Hepatocyte (in vitro differentiated cells): Measurements from ENCODE around the gene MAST4. TPM values are rescaled to one million over a fixed set of nuclear protein-coding genes. Genes with fewer than 3 reads are reported as not detected.

ENCODE experiments used
- DNase-seq: peaks from one replicate; pipeline ENCODE4 v3.0.0-alpha.2; 2016; ENCODE audit warnings: low spot score
- H2AFZ ChIP-seq: fragments of 200-600 bp; sonication (generic); 2 replicates; pipeline ENCODE4 v1.6.0; 2016; ENCODE audit warnings: antibody characterized with exemption, mild to moderate bottlenecking
- H3K27ac ChIP-seq: fragments of 200-600 bp; sonication (generic); 2 replicates; pipeline ENCODE4 v1.5.1; 2016; ENCODE audit warnings: mild to moderate bottlenecking
- H3K27me3 ChIP-seq: fragments of 200-600 bp; sonication (generic); 2 replicates; pipeline ENCODE4 v1.6.1; 2016
- H3K36me3 ChIP-seq: fragments of 200-600 bp; sonication (generic); replicated peaks from 2 replicates; pipeline ENCODE4 v1.5.1; 2016; ENCODE audit warnings: low read depth; ENCODE audit not compliant: insufficient read depth
- H3K4me1 ChIP-seq: fragments of 200-600 bp; sonication (generic); 2 replicates; pipeline ENCODE4 v1.5.1; 2016; ENCODE audit warnings: mild to moderate bottlenecking, moderate library complexity; ENCODE audit not compliant: insufficient read depth
- H3K4me2 ChIP-seq: fragments of 200-600 bp; sonication (generic); 2 replicates; pipeline ENCODE4 v1.6.0; 2016
- H3K4me3 ChIP-seq: fragments of 200-600 bp; sonication (generic); 2 replicates; pipeline ENCODE4 v1.5.1; 2016; ENCODE audit warnings: mild to moderate bottlenecking
- H3K79me2 ChIP-seq: fragments of 200-600 bp; sonication (generic); 2 replicates; pipeline ENCODE4 v1.6.0; 2017; ENCODE audit warnings: mild to moderate bottlenecking
- H3K9me2 ChIP-seq: fragments of 200-600 bp; sonication (generic); replicated peaks from 2 replicates; pipeline ENCODE4 v1.6.0; 2017; ENCODE audit warnings: mild to moderate bottlenecking; ENCODE audit not compliant: insufficient read depth
- H3K9me3 ChIP-seq: fragments of 200-600 bp; sonication (generic); 2 replicates; pipeline ENCODE4 v1.5.1; 2016; ENCODE audit warnings: low read depth, mild to moderate bottlenecking
- H4K20me1 ChIP-seq: fragments of 200-600 bp; sonication (generic); 2 replicates; pipeline ENCODE4 v1.6.0; 2016; ENCODE audit warnings: mild to moderate bottlenecking; ENCODE audit not compliant: insufficient read depth, poor library complexity, severe bottlenecking
- EZH2 ChIP-seq: fragments of 200-600 bp; sonication (generic); IDR thresholded peaks from 2 replicates; pipeline ENCODE4 v1.6.1; 2016; ENCODE audit warnings: antibody characterized with exemption, mild to moderate bottlenecking, borderline replicate concordance
- EZH2phosphoT487 ChIP-seq: fragments of 200-600 bp; sonication (generic); IDR thresholded peaks from one replicate; pipeline ENCODE4 v1.6.1; 2018; ENCODE audit warnings: antibody characterized with exemption, mild to moderate bottlenecking, low read depth, moderate library complexity; ENCODE audit not compliant: unreplicated experiment, severe bottlenecking
- WGBS: methylation state at CpG from one replicate; pipeline ENCODE4 v1.1.6; 2016; ENCODE audit warnings: low lambda C conversion rate; ENCODE audit errors: missing lambda C conversion rate; 5-methylcytosine and 5-hydroxymethylcytosine counted together
- polyA plus RNA-seq: library from polyadenylated mRNA; unstranded; fragments of >200 nt; fragmentation: Nextera tagmentation; extraction: Ambion mirVana; gene quantifications from 2 replicates; pipeline ENCODE4 v1.2.1, GENCODE V29; 2016
- total RNA-seq: library from RNA; depleted of rRNA; stranded (reverse); fragments of >200 nt; gene quantifications from 2 replicates; pipeline ENCODE4 v1.2.3, GENCODE V29; 2014
- TF ChIP-seq, protein P1 (sequence below): fragments of 200-600 bp; sonication (generic); IDR thresholded peaks from 2 replicates; pipeline ENCODE4 v1.5.1; 2016; ENCODE audit warnings: antibody characterized with exemption, mild to moderate bottlenecking; ENCODE audit not compliant: poor library complexity

MAST4 gene
- total and polyA plus RNA-seq, 2 experiments from 2014 or later = 11.7 to 13.2 TPM

DNA sequence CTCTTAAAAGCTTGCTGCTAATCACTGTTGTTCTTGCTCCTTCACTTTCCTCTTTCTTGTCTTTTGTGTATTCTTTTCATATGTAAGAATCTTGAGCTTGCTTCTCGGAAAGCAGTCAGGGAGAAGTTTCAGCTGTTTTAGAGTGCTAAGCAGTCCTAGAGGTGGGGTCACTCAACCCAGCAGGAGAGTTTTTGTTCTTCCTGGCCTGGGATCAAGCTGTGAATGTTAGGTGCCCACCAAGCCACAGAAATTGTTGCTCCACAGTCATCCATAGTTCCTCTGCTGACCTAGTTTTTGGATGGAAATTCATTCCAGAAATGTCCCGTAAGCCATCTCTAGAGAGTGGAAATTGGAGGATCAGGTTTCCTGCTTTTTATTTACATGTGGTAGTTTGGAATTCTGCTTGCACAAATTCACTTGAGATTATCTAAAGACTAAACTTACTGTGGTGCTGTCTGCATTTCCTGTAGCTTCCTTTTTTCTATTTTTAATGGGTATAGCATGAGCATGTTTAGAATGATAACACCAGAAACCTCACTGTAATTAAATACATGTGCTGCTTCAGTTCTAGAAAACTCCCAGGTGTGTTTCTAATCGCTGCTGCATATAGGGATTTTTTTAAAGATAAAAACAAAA is 108.7 kb downstream of the MAST4 start:
- peaks cover 6% of the 10 kb centered on the region for H3K4me1 ChIP-seq
- 32% methylated on average over 3 of the region's 3 CpGs for WGBS
- no peak for DNase-seq
- no peaks in the 10 kb centered on the region for H3K9me3 ChIP-seq
- no peaks in the 10 kb centered on the region for H3K9me2 ChIP-seq
- H2AFZ ChIP-seq = no peak overlapping the region
- H3K4me2 ChIP-seq = peak overlapping the region; percentile 22
- H3K27me3 ChIP-seq = no peaks in the 10 kb centered on the region
- no peak overlapping the region for H3K27ac ChIP-seq
- H4K20me1 ChIP-seq = no peaks in the 10 kb centered on the region
- no peak overlapping the region for H3K4me3 ChIP-seq
- H3K79me2 ChIP-seq = no peaks in the 10 kb centered on the region
- TF ChIP-seq EZH2phosphoT487 (no peak), EZH2 (no peak)
- TF ChIP-seq, protein P1, sequence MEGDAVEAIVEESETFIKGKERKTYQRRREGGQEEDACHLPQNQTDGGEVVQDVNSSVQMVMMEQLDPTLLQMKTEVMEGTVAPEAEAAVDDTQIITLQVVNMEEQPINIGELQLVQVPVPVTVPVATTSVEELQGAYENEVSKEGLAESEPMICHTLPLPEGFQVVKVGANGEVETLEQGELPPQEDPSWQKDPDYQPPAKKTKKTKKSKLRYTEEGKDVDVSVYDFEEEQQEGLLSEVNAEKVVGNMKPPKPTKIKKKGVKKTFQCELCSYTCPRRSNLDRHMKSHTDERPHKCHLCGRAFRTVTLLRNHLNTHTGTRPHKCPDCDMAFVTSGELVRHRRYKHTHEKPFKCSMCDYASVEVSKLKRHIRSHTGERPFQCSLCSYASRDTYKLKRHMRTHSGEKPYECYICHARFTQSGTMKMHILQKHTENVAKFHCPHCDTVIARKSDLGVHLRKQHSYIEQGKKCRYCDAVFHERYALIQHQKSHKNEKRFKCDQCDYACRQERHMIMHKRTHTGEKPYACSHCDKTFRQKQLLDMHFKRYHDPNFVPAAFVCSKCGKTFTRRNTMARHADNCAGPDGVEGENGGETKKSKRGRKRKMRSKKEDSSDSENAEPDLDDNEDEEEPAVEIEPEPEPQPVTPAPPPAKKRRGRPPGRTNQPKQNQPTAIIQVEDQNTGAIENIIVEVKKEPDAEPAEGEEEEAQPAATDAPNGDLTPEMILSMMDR = no peak
- no peaks in the 10 kb centered on the region for H3K36me3 ChIP-seq

DNA sequence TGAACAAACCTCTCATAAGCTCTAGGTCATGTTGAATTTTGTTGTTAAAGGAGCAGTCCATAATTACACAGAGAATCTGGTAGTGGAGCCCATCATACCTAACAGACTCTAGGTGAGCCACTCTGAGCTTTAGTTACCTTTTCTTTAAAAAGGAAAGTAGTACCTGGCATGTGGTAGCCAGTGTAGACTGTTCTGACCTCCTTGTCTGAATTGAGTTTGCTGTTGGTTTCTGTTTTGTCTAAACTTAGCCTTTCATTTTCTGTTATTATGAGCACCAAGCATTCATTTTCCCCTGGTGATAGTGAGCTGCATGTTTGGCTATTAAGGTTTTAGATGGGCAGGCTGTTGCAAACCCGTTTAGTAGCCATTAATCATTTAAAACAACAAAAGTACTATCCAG is 112.2 kb downstream of the MAST4 start:
- no peaks in the 10 kb centered on the region for H3K9me3 ChIP-seq
- H4K20me1 ChIP-seq = no peaks in the 10 kb centered on the region
- TF ChIP-seq, protein P1 = no peak
- TF ChIP-seq EZH2phosphoT487 (no peak), EZH2 (no peak)
- H2AFZ ChIP-seq = no peak overlapping the region
- DNase-seq = no peak
- no peaks in the 10 kb centered on the region for H3K27me3 ChIP-seq
- H3K4me3 ChIP-seq = no peak overlapping the region
- no peak overlapping the region for H3K27ac ChIP-seq
- 58% methylated on average over 1 of the region's 1 CpG for WGBS
- no peaks in the 10 kb centered on the region for H3K79me2 ChIP-seq
- no peaks in the 10 kb centered on the region for H3K9me2 ChIP-seq
- H3K4me1 ChIP-seq = peaks cover 6% of the 10 kb centered on the region
- no peaks in the 10 kb centered on the region for H3K36me3 ChIP-seq
- H3K4me2 ChIP-seq = no peak overlapping the region

DNA sequence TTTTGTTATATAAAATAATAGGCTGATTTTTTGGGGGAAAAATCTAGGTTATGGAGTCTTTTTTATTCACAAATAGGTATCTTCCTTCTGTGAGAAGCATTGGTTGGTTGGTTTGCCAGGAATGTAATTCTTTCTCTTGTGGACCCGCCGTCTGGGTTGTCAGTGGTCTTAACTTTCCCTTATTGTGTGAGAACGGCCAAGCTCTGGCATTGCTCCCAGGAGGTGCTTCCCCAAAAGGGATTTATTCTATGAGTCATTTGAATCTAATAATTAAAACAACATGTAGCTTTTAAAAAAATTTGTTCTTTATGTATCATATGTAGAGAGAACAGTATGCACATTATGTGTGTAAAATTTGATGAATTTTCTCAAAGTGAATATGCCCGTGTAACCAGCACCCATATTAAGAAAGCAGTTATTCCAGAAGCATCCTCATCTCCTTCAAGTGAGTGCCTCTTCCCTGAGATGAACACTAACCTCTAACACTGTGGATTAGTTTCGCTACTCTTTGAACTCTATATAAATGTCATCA is 114.4 kb downstream of the MAST4 start:
- no peaks in the 10 kb centered on the region for H3K27me3 ChIP-seq
- TF ChIP-seq, protein P1 = no peak
- no peak for TF ChIP-seq EZH2phosphoT487
- no peak overlapping the region for H3K27ac ChIP-seq
- H2AFZ ChIP-seq = no peak overlapping the region
- no peak for DNase-seq
- no peaks in the 10 kb centered on the region for H4K20me1 ChIP-seq
- H3K4me2 ChIP-seq = no peak overlapping the region
- H3K36me3 ChIP-seq = no peaks in the 10 kb centered on the region
- WGBS = 76% methylated on average over 5 of the region's 5 CpGs
- no peaks in the 10 kb centered on the region for H3K9me2 ChIP-seq
- no peak overlapping the region for H3K4me3 ChIP-seq
- no peaks in the 10 kb centered on the region for H3K9me3 ChIP-seq
- no peaks in the 10 kb centered on the region for H3K4me1 ChIP-seq
- H3K79me2 ChIP-seq = no peaks in the 10 kb centered on the region
